ENCODE measurements around the gene GBX2. TPM values are rescaled to one million over a fixed set of nuclear protein-coding genes. Genes with fewer than 3 reads are reported as not detected.

Gene GBX2
- total and polyA plus RNA-seq, 2 of the 13 experiments (the other 11 are each of a cell fraction or from before 2014, with no cell fraction given) = not detected

DNA sequence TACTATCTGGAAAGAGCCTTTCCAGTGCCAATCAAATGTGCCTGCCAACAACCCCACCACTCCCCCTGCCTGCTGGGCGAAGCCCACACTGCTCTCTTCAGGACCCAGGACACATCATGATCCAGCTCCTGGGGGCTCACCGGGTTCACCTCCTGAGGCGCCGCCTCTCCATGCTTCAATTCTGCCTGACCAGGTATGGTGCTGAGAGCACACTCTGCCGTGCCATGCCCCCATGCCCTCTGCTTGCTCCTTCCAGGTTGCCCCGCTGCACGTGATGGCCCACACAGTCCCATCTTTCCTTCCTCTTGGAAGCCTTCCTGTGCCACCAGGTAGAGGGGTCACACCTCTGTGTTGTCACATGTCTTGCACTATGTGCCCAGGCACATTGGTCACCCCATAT is 48.5 kb upstream of the GBX2 start:
- ATAC-seq = no peak
- TF ChIP-seq IKZF1 (IDR thresholded peaks at IDR 0.05) (no peak), HCFC1 (IDR thresholded peaks at IDR 0.05; ENCODE audit: low read depth, low read length) (no peak), ONECUT2 (CRISPR knock-in tag; IDR thresholded peaks at IDR 0.05) (no peak), ZNF776 (CRISPR knock-in tag; IDR thresholded peaks at IDR 0.05) (no peak), XRCC5 (optimal IDR thresholded peaks at IDR 0.05; ENCODE audit: low read length) (no peak), NFIB (CRISPR knock-in tag; IDR thresholded peaks at IDR 0.05; ENCODE audit: borderline replicate concordance) (no peak), ELF1 (CRISPR knock-in tag; IDR thresholded peaks at IDR 0.05) (no peak), DNMT1 (CRISPR knock-in tag; IDR thresholded peaks at IDR 0.05) (no peak), AGO2 (optimal IDR thresholded peaks at IDR 0.05; ENCODE audit: low read depth, low read length) (no peak), ZNF652 (CRISPR knock-in tag; IDR thresholded peaks at IDR 0.05; ENCODE audit: borderline replicate concordance, low read depth) (no peak)
- TF ChIP-seq, protein P1, sequence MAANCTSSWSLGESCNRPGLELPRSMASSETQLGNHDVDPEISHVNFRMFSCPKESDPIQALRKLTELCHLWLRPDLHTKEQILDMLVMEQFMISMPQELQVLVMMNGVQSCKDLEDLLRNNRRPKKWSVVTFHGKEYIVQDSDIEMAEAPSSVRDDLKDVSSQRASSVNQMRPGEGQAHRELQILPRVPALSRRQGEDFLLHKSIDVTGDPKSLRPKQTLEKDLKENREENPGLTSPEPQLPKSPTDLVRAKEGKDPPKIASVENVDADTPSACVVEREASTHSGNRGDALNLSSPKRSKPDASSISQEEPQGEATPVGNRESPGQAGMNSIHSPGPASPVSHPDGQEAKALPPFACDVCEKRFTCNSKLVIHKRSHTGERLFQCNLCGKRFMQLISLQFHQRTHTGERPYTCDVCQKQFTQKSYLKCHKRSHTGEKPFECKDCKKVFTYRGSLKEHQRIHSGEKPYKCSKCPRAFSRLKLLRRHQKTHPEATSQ (CRISPR knock-in tag; IDR thresholded peaks at IDR 0.05; ENCODE audit: borderline replicate concordance) = no peak
- Histone ChIP-seq H2AFZ (ENCODE audit: low read length) (no peak overlapping the region), H3K9ac (ENCODE audit: insufficient read depth, low read depth, low read length) (no peak overlapping the region), H4K20me1 (ENCODE audit: insufficient read depth, low read length) (no peaks in the 10 kb centered on the region), H3K9me3 (ENCODE audit: low read length) (no peaks in the 10 kb centered on the region), H3K4me1 (ENCODE audit: insufficient read depth, low read length) (no peaks in the 10 kb centered on the region), H3K36me3 (replicated peaks in 1 of 2; ENCODE audit: control insufficient read depth in 1 of 2, insufficient read depth in 2 of 2, low read length in 2 of 2) (no peaks in the 10 kb centered on the region), H3K79me2 (ENCODE audit: insufficient read depth, low read length) (no peaks in the 10 kb centered on the region), H3K27ac (ENCODE audit: extremely low read length, insufficient read depth, low read length) (no peak overlapping the region), H3K4me3 (replicated peaks in 1 of 3; ENCODE audit: insufficient read depth in 1 of 3, low read depth in 2 of 3, low read length in 3 of 3) (no peak overlapping the region), H3K27me3 (ENCODE audit: control insufficient read depth in 1 of 2, insufficient read depth in 2 of 2, low read length in 2 of 2) (peaks cover 3 to 52% of the 10 kb centered on the region in 2 experiments; a peak in 4 of 5 replicates), H3K4me2 (ENCODE audit: low read depth, low read length) (no peak overlapping the region)
- POLR2A ChIA-PET = no interaction called here
- CTCF ChIA-PET (ENCODE audit: low intra/inter-chr PET ratio, low total read pairs) = no interaction called here
- FAIRE-seq = no peak
- intact Hi-C loops (cut with micrococcal nuclease; ENCODE audit: unreplicated experiment) = no loop called here
- BruUV-seq (replicated peaks) = no TSS peak
- WGBS (ENCODE audit: low lambda C conversion rate) = 15% methylated on average over 7 of the region's 7 CpGs
- in situ Hi-C loops (cut with HindIII; ENCODE audit: extremely low pct_ligation_motif_present, low pct_unique_long_range_greater_than_20kb) = no loop called here
- no peak for DNase-seq (ENCODE audit: low spot score)
